RWPE1 (cell line): ENCODE data around the gene RAB4A.

Experiments
- CTCF ChIA-PET: fragments of 350-600 bp; sonication (Branson Sonifier 250); formaldehyde crosslinking; extraction: SDS; loops from one replicate; lab custom pipeline; 2021; lab: Yijun Ruan, JAX
- POLR2A ChIA-PET: fragments of 400-600 bp; formaldehyde crosslinking; extraction: SDS; loops from one replicate; lab custom pipeline; 2020; ENCODE audit warnings: antibody characterized with exemption; ENCODE audit not compliant: low non-redundant PET; lab: Yijun Ruan, JAX
- DNase-seq: peaks from one replicate; pipeline ENCODE4 v3.0.0; 2012; ENCODE audit warnings: low spot score
- H3K27ac ChIP-seq: fragments of 450-650 bp; 2 replicates; pipeline ENCODE4 v1.5.1; 2017
- TF ChIP-seq, protein P1 (sequence below): fragments of 450-650 bp; conservative IDR thresholded peaks from 2 replicates; pipeline ENCODE4 v1.5.1; 2017; ENCODE audit warnings: low read depth, mild to moderate bottlenecking

Gene RAB4A

DNA sequence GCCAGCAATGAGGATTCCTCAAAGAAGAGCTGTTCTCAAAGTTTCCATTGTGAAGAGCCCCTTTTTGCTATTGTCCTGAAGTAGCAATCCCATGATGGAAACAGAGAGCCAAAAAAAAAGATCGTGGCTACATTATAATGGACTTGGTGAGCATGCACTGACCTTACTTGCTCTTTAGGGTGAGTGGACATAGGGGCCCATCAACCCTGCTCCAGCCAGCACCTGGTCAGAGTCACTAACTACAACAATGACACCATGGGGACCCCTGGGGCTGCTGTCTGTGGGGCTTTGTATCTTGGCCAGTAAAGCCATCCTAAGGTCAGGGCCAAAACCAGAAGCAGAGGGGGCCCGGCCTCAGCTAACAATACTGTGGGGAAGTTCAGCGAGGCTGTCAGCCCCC lies 30.4 kb upstream of the RAB4A start:
- ChIA-PET CTCF (interaction anchor here (0.6 kb wide), 1 partner anchor 55 kb away, joined by 5 read pairs; no protein-coding TSS in a partner anchor), POLR2A (no interaction called here)
- DNase-seq: no peak
- TF ChIP-seq, protein P1, sequence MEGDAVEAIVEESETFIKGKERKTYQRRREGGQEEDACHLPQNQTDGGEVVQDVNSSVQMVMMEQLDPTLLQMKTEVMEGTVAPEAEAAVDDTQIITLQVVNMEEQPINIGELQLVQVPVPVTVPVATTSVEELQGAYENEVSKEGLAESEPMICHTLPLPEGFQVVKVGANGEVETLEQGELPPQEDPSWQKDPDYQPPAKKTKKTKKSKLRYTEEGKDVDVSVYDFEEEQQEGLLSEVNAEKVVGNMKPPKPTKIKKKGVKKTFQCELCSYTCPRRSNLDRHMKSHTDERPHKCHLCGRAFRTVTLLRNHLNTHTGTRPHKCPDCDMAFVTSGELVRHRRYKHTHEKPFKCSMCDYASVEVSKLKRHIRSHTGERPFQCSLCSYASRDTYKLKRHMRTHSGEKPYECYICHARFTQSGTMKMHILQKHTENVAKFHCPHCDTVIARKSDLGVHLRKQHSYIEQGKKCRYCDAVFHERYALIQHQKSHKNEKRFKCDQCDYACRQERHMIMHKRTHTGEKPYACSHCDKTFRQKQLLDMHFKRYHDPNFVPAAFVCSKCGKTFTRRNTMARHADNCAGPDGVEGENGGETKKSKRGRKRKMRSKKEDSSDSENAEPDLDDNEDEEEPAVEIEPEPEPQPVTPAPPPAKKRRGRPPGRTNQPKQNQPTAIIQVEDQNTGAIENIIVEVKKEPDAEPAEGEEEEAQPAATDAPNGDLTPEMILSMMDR: no peak
- no peak overlapping the region for H3K27ac ChIP-seq

DNA sequence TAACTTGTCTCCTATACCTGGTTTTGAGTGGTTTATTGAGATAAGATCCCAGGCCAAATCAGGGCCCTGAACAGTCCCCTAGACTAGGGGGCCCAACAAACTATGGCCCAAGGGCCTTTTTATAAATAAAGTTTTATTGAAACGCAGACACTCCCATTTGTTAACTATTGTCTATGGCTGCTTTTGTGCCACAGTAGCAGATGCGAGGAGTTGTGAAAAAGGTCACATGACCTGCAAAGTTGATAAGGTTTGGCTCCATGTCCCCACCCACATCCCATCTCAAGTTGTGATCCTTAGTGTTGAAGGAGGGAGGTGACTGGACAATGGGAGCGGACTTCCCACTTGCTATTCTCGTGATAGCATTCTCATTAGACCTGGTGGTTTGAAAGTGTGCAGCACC lies 29.5 kb upstream of the RAB4A start:
- ChIA-PET CTCF (no interaction called here), POLR2A (no interaction called here)
- no peak overlapping the region for H3K27ac ChIP-seq
- TF ChIP-seq, protein P1: no peak
- no peak for DNase-seq

DNA sequence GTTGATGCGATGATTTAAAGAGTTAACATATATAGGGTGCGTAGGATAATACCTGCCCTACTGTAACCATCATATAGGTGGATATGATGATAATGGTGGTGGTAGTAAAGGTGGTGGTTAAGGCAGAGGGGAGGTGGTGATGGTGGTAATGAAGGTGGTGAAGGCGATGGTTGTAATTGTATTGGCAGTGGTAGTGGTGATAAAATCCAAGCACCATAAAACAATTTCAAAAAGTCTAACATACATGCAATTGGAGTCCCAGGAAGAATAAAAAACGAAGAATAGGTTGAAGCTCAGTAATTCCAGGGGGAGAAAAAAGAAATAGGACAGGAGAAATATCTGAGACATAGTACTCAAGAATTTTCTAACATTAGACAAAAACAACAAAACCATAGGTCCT lies 27.3 kb upstream of the RAB4A start:
- ChIA-PET POLR2A (no interaction called here), CTCF (interaction anchor here (0.5 kb wide), 1 partner anchor 27 kb away, joined by 3 read pairs; the partner anchor contains the start of gene RAB4A)
- H3K27ac ChIP-seq: no peak overlapping the region
- no peak for DNase-seq
- TF ChIP-seq, protein P1: no peak

DNA sequence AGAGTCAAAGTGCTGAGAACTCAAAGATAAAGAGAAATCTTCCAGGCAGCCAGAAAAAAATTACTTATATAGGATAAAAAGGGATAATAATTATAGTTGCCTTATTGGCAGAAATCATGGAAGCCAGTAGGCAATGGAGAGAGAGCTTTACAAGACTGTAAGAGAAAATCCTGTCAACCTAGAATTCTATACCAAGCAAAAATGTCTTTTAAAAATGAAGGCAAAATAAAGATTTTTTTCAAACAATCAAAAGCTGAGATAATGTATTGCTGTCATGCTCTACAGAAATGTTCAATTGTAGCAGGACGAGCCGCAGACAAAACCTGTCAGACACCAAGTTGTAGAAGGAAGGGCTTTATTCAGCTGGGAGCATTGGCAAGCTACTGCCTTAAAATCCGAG lies 26.8 kb upstream of the RAB4A start:
- TF ChIP-seq, protein P1: no peak
- DNase-seq: no peak
- POLR2A ChIA-PET: no interaction called here
- CTCF ChIA-PET: interaction anchor here (0.5 to 0.6 kb wide), 2 partner anchors 27 to 529 kb away, joined by 3 to 8 read pairs; partner anchors contain the start of gene RAB4A
- H3K27ac ChIP-seq: no peak overlapping the region

DNA sequence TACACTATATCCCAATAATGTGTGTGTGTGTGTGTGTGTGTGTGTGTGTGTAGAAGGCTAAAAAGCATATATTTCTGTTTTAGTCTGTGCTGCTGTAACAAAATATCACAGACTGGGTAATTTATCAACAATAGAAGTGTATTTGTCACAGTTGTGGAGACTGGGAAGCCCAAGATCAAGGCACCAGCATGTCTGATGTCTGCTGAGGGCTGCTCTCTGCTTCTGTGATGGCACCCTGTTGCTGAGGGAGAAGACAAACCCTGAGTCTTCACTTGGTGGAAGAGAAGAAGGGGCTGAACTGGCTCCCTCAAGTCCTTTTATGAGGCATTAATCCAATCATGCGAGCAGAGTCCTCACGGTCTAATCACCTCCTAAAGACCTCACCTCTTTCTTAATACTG lies 23.0 kb upstream of the RAB4A start:
- CTCF ChIA-PET: no interaction called here
- no peak overlapping the region for H3K27ac ChIP-seq
- POLR2A ChIA-PET: no interaction called here
- TF ChIP-seq, protein P1: no peak
- DNase-seq: no peak

DNA sequence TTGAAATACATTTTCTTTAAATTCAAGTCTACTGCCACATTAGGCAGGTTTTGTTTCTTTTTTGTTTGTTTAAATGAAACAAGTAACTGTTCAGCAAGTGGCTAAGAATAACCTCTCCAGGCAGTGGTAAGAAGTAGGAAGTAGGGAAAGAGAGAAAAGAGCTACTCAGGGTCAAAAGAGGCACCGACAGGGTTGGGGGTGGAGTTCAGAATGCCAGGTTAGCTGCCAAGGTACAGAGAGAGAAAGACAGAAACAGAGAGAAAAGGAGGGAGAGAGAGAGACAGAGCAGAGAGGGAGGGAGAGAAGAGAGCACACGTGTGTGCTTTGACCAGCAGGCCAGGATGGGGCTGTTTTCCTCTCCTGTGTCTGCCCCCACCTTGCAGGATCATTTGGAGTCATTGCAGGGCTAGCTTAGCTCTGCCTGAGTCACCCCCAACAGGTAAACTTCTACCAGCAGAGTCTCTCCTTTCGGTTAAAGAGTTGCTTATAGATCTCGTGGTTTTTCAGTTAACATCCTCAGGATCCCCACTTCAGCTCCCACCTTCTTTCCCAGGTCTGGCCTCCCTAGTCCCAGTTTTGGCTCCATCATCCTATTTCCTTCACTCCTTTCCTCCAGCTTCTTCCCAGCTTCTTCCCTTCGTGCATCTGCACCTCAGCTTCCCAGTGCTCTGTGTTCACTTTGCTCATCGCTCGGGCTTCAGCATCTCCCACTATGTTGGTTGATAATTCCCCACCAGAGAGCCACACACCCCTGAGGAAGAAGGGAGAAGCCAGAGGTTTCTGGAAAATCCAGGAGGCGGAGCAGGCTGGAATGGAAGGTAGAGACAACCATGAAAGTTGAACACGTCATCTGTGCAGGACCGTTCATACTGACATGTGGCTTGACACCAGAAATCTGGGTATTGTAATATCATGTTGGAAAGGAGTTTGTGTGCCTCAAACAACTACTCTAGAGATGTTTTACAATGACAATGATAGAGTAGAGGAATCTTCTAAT lies 21.8 kb upstream of the RAB4A start:
- no peak overlapping the region for H3K27ac ChIP-seq
- TF ChIP-seq, protein P1: no peak
- ChIA-PET CTCF (interaction anchor here (0.8 to 1.5 kb wide), 2 partner anchors 17 to 514 kb away, joined by 3 to 4 read pairs; partner anchors contain the start of gene RHOU), POLR2A (no interaction called here)
- no peak for DNase-seq
